Neural progenitor cell (in vitro differentiated cells): Measurements from ENCODE around the gene ARRDC3. TPM values are rescaled to one million over a fixed set of nuclear protein-coding genes. Genes with fewer than 3 reads are reported as not detected.

ENCODE experiments used
- DNase-seq: peaks from one replicate; pipeline ENCODE4 v3.0.0-alpha.2; 2016; ENCODE audit warnings: low spot score
- H2AFZ ChIP-seq: fragments of 200-600 bp; sonication (generic); replicated peaks from 2 replicates; pipeline ENCODE4 v1.6.1; 2016; ENCODE audit warnings: antibody characterized with exemption
- H3F3A ChIP-seq: fragments of 200-600 bp; sonication (generic); 2 replicates; pipeline ENCODE4 v1.6.1; 2016; ENCODE audit warnings: antibody characterized with exemption, low read depth
- H3K27ac ChIP-seq: fragments of 200-600 bp; sonication (generic); 2 replicates; pipeline ENCODE4 v1.5.1; 2016; ENCODE audit warnings: mild to moderate bottlenecking
- H3K27me3 ChIP-seq: fragments of 200-600 bp; sonication (generic); 2 replicates; pipeline ENCODE4 v1.6.1; 2016; ENCODE audit warnings: mild to moderate bottlenecking, moderate library complexity
- H3K36me3 ChIP-seq: fragments of 200-600 bp; sonication (generic); 2 replicates; pipeline ENCODE4 v1.5.1; 2016
- H3K4me1 ChIP-seq: fragments of 200-600 bp; sonication (generic); 2 replicates; pipeline ENCODE4 v1.6.1; 2016; ENCODE audit warnings: mixed run types
- H3K4me2 ChIP-seq: fragments of 200-600 bp; sonication (generic); 2 replicates; pipeline ENCODE4 v1.6.1; 2016
- H3K4me3 ChIP-seq: fragments of 200-600 bp; sonication (generic); 2 replicates; pipeline ENCODE4 v1.5.1; 2016
- H3K79me2 ChIP-seq: fragments of 200-600 bp; sonication (generic); 2 replicates; pipeline ENCODE4 v1.6.1; 2016; ENCODE audit warnings: low read depth
- H3K9ac ChIP-seq: fragments of 200-600 bp; sonication (generic); 2 replicates; pipeline ENCODE4 v1.6.1; 2016
- H3K9me3 ChIP-seq: fragments of 200-600 bp; sonication (generic); 2 replicates; pipeline ENCODE4 v1.5.1; 2016; ENCODE audit warnings: low read depth
- H4K20me1 ChIP-seq: fragments of 200-600 bp; sonication (generic); 2 replicates; pipeline ENCODE4 v1.6.1; 2016; ENCODE audit warnings: low read depth
- H3K27ac Mint-ChIP-seq: 3 replicates; pipeline ENCODE4 v1.8.0; 2021; ENCODE audit warnings: mixed read lengths
- H3K27me3 Mint-ChIP-seq: 2 replicates; pipeline ENCODE4 v1.8.0; 2022; ENCODE audit warnings: low read depth, mild to moderate bottlenecking, inconsistent platforms, moderate library complexity, mixed read lengths; ENCODE audit not compliant: insufficient read depth
- H3K36me3 Mint-ChIP-seq: 3 replicates; pipeline ENCODE4 v1.8.0; 2021; ENCODE audit warnings: mixed read lengths
- H3K4me1 Mint-ChIP-seq: 3 replicates; pipeline ENCODE4 v1.8.0; 2021; ENCODE audit warnings: mixed read lengths
- H3K4me3 Mint-ChIP-seq: 3 replicates; pipeline ENCODE4 v1.8.0; 2021; ENCODE audit warnings: mild to moderate bottlenecking, moderate library complexity, mixed read lengths
- H3K9me3 Mint-ChIP-seq: 3 replicates; pipeline ENCODE4 v1.8.0; 2020; ENCODE audit warnings: mixed read lengths
- CTCF ChIP-seq: fragments of 200-600 bp; sonication (generic); IDR thresholded peaks from 2 replicates; pipeline ENCODE4 v1.5.1; 2017; ENCODE audit warnings: antibody characterized with exemption, mild to moderate bottlenecking
- EZH2 ChIP-seq: fragments of 200-600 bp; sonication (generic); IDR thresholded peaks from 2 replicates; pipeline ENCODE4 v1.6.1; 2017; ENCODE audit warnings: antibody characterized with exemption, mild to moderate bottlenecking, moderate library complexity
- EZH2phosphoT487 ChIP-seq: fragments of 200-600 bp; sonication (generic); IDR thresholded peaks from 2 replicates; pipeline ENCODE4 v1.6.1; 2017; ENCODE audit warnings: antibody characterized with exemption
- total RNA-seq: library from RNA; depleted of rRNA; stranded (reverse); fragments of >200 nt; gene quantifications from 2 replicates; pipeline ENCODE4 v1.2.3, GENCODE V29; 2015; ENCODE audit warnings: low replicate concordance

Gene ARRDC3
- total RNA-seq, 1 donor from 2014 or later, result 126 TPM

GRCh38 chr5:91380491-91381238, 2.5 kb downstream of the ARRDC3 start:
- Histone ChIP-seq H4K20me1 (peaks cover 7% of the 10 kb centered on the region), H3K27me3 (no peaks in the 10 kb centered on the region), H3K4me3 (peak overlapping the region; percentile 99), H3K79me2 (peaks cover 68% of the 10 kb centered on the region), H3K27ac (peak overlapping the region; percentile 100), H3K9ac (peak overlapping the region; percentile 100), H3K4me2 (peak overlapping the region; percentile 94), H3K9me3 (no peaks in the 10 kb centered on the region), H3K36me3 (peaks cover 22% of the 10 kb centered on the region), H3F3A (peaks cover 75% of the 10 kb centered on the region), H2AFZ (no peak overlapping the region), H3K4me1 (peaks cover 21% of the 10 kb centered on the region)
- H3K9me3 Mint-ChIP-seq, result no peaks in the 10 kb centered on the region
- DNase-seq, result peak; percentile 99
- H3K36me3 Mint-ChIP-seq, result peaks cover 14% of the 10 kb centered on the region
- peak overlapping the region; percentile 99 for H3K27ac Mint-ChIP-seq
- H3K4me3 Mint-ChIP-seq, result peak overlapping the region; percentile 93
- peaks cover 3% of the 10 kb centered on the region for H3K27me3 Mint-ChIP-seq
- H3K4me1 Mint-ChIP-seq, result peaks cover 32% of the 10 kb centered on the region
- TF ChIP-seq EZH2phosphoT487, result no peak
- TF ChIP-seq EZH2, result no peak
- no peak for TF ChIP-seq CTCF

DNA sequence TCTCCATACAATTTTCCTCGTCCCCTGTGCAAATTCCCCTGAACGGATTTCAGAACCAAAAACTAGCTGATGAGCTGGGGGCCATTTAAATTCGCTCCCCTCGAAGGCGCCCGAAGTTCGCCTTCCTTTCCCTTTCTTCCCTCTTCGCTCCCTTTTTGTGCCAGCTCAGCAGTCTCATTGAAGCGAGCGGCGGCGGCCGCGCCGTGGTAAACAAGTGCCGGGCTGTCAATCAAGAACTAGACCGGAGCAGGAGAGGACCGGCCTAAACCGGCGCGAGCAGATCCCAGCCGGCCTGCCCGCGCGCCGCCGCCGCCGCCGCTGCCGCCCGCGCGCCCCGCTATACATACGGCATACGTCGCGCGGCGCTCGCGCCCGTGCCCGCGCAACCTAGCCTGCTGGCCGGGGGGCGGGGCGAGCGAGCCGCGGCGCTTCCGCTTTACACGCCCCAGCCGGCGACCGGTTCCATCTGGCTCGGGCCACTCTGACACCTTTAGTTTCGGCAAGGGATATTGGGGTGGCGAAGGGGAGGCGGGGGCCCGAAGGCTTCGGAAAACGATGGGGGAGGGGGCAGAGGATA, 3.1 kb downstream of the ARRDC3 start:
- H3K9me3 Mint-ChIP-seq, result no peaks in the 10 kb centered on the region
- H3K27me3 Mint-ChIP-seq, result peaks cover 3% of the 10 kb centered on the region
- peaks cover 31% of the 10 kb centered on the region for H3K4me1 Mint-ChIP-seq
- Histone ChIP-seq H3K27ac (peak overlapping the region; percentile 100), H3K27me3 (no peaks in the 10 kb centered on the region), H3K4me2 (peak overlapping the region; percentile 94), H3K4me3 (peak overlapping the region; percentile 99), H3K9ac (peak overlapping the region; percentile 100), H3K36me3 (peaks cover 27% of the 10 kb centered on the region), H3F3A (peaks cover 81% of the 10 kb centered on the region), H3K79me2 (peaks cover 69% of the 10 kb centered on the region), H3K4me1 (peaks cover 21% of the 10 kb centered on the region), H2AFZ (no peak overlapping the region), H4K20me1 (peaks cover 7% of the 10 kb centered on the region), H3K9me3 (no peaks in the 10 kb centered on the region)
- peak overlapping the region; percentile 98 for H3K4me3 Mint-ChIP-seq
- H3K27ac Mint-ChIP-seq, result peak overlapping the region; percentile 100
- no peak for TF ChIP-seq EZH2
- TF ChIP-seq CTCF, result no peak
- no peak for TF ChIP-seq EZH2phosphoT487
- DNase-seq, result peak; percentile 99
- peaks cover 17% of the 10 kb centered on the region for H3K36me3 Mint-ChIP-seq

DNA sequence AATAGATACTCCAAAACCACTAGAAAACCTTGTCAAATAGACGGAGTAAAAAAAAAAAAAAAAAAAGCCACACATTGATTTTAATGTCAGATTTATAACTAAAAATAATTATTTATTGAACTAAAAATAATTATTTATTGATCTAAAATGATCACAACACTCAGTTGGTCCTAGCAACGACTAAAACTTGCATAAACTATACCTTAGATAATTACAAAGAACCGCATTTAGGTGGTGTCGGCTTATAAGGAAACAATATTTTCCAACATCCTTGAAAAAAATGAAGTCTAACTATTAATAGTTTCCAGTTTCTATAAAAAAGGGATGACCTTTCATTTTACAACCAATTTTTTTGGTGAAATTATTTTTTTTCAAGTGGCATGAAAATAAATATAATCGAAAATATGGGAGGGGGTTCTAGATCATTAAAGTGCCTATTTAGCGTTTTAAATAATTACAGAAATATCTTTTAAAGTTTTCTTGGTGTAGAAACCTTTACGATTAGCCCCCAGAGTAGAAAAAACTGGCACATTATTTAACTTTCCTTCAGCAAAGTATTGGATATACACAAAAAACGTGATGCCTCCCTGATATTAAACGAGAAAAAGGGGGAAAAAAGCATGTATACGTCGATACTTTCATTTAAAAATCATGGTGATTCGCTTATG, 3.7 kb downstream of the ARRDC3 start:
- Mint-ChIP-seq H3K36me3 (peaks cover 22% of the 10 kb centered on the region), H3K4me1 (peaks cover 25% of the 10 kb centered on the region), H3K9me3 (no peaks in the 10 kb centered on the region), H3K27me3 (peaks cover 3% of the 10 kb centered on the region), H3K4me3 (peak overlapping the region; percentile 98), H3K27ac (peak overlapping the region; percentile 100)
- TF ChIP-seq EZH2phosphoT487 (no peak), EZH2 (no peak), CTCF (no peak)
- Histone ChIP-seq H3K36me3 (peaks cover 34% of the 10 kb centered on the region), H4K20me1 (peaks cover 4% of the 10 kb centered on the region), H3K27ac (peak overlapping the region; percentile 100), H3K4me2 (peak overlapping the region; percentile 85), H3F3A (peaks cover 80% of the 10 kb centered on the region), H3K79me2 (peaks cover 73% of the 10 kb centered on the region), H3K9ac (peak overlapping the region; percentile 98), H3K27me3 (no peaks in the 10 kb centered on the region), H3K9me3 (no peaks in the 10 kb centered on the region), H3K4me1 (peaks cover 19% of the 10 kb centered on the region), H3K4me3 (peak overlapping the region; percentile 70), H2AFZ (no peak overlapping the region)
- DNase-seq, result no peak
